HG03460 (cell line): ENCODE measurements around the gene AKAP1.

Source experiments
- ATAC-seq: cut with Tn5 transposase; IDR thresholded peaks from one replicate; pipeline ENCODE4 v1.9.1; 2021; ENCODE audit not compliant: unreplicated experiment

AKAP1 gene

GRCh38 chr17:57125866-57126265, 40.8 kb downstream of the AKAP1 start:
- no peak for ATAC-seq

- no peak for ATAC-seq
Measured at GRCh38 chr17:57130708-57131461, 45.8 kb downstream of the AKAP1 start.

GRCh38 chr17:57132663-57133062, 47.6 kb downstream of the AKAP1 start:
- no peak for ATAC-seq

- ATAC-seq = no peak
Measured at GRCh38 chr17:57133486-57133885, 48.4 kb downstream of the AKAP1 start.

- ATAC-seq = no peak
Measured at GRCh38 chr17:57135026-57135788, 50.2 kb downstream of the AKAP1 start.

GRCh38 chr17:57135789-57136291, 50.8 kb downstream of the AKAP1 start:
- ATAC-seq = no peak

GRCh38 chr17:57136355-57136754, 51.3 kb downstream of the AKAP1 start:
- ATAC-seq = no peak

- ATAC-seq = no peak
Measured at GRCh38 chr17:57138030-57138911, 53.2 kb downstream of the AKAP1 start.

GRCh38 chr17:57138956-57139576, 54.0 kb downstream of the AKAP1 start:
- ATAC-seq = no peak

- no peak for ATAC-seq
Measured at GRCh38 chr17:57140316-57140715, 55.3 kb downstream of the AKAP1 start.

- no peak for ATAC-seq
Measured at GRCh38 chr17:57142925-57143324, 57.9 kb downstream of the AKAP1 start.

GRCh38 chr17:57143361-57143760, 58.3 kb downstream of the AKAP1 start:
- no peak for ATAC-seq

GRCh38 chr17:57143919-57144318, 58.9 kb downstream of the AKAP1 start:
- ATAC-seq = no peak

GRCh38 chr17:57144567-57144966, 59.5 kb downstream of the AKAP1 start:
- ATAC-seq = no peak

GRCh38 chr17:57145347-57145746, 60.3 kb downstream of the AKAP1 start:
- no peak for ATAC-seq

GRCh38 chr17:57146273-57146672, 61.2 kb downstream of the AKAP1 start:
- ATAC-seq = no peak

- no peak for ATAC-seq
Measured at GRCh38 chr17:57151798-57152197, 66.8 kb downstream of the AKAP1 start.

- ATAC-seq = no peak
Measured at GRCh38 chr17:57152967-57153528, 68.0 kb downstream of the AKAP1 start.

- ATAC-seq = no peak
Measured at GRCh38 chr17:57154921-57155320, 69.9 kb downstream of the AKAP1 start.

- no peak for ATAC-seq
Measured at GRCh38 chr17:57158325-57158724, 73.3 kb downstream of the AKAP1 start.
